CD4-positive, alpha-beta T cell treated with Interleukin-21 for 1 hour (primary cell): ENCODE results near the gene GPSM3.
"Not testable (repeated sequence)": the region's sequence is repeated elsewhere in the genome, so short reads cannot be mapped to it uniquely, and the experiment has no call there.

Source experiments
- DNase-seq: peaks from one replicate; pipeline ENCODE4 v3.0.0-alpha.2; 2020

GPSM3 gene

DNA sequence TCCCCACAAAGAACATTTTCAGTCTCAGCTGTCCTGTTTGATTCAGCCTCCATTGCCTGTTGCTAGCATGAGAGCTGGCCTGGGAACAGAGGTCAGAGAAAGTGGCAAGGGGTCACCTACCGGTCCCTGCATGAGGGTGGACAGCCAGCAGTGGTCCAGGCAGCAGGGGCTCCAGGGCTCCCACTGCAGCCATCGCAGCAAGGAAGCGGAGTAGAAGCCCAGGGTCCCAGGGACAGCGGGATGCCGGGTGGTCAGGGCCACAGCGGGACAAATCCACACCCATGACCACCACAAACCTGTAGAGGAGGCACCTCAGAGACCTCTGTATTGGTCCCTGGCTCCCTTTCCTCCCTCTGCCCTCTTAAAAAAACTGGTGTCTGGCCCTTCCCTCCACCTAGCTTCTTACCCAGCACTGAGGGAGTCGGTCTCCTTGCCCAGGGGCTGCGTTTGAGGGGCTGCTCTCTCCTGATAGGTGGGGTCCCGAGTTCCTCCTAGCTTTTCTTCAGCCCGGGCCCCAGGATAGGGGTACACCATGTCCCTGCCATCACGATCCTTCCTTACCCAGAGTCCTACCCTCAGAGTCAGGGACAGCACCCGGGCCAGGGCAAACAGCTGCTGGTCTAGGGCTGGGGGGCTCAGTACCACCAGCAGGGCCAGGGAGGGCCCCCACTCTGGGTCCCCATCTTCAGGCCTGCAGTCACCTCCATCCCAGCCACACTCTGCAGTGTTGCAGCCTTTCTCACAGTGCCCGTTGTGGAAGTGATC is 8.4 kb upstream of the GPSM3 start:
- no peak for DNase-seq

DNA sequence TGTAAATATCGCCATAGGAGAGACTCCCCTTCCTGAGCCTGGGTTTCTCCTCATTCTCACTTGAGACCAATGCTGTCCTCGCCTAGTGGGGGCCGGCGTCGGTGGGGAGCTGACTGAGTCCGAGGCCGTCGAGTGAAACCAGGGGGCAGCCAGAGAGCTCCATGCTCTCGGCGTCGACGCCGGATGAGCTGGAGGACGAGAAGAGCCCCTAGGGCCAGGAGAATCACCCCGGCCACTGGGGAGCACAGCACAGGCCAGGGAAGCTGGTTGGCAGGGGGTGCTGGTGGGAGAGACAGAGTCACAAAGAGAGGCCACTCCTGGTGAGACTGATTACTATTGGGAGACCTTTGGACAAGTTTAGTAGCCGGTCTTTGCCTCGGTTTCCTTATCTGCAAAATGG is 6.4 kb upstream of the GPSM3 start:
- DNase-seq, result no peak

GRCh38 chr6:32198345-32198696 is 5.9 kb upstream of the GPSM3 start:
- DNase-seq, result no peak

DNA sequence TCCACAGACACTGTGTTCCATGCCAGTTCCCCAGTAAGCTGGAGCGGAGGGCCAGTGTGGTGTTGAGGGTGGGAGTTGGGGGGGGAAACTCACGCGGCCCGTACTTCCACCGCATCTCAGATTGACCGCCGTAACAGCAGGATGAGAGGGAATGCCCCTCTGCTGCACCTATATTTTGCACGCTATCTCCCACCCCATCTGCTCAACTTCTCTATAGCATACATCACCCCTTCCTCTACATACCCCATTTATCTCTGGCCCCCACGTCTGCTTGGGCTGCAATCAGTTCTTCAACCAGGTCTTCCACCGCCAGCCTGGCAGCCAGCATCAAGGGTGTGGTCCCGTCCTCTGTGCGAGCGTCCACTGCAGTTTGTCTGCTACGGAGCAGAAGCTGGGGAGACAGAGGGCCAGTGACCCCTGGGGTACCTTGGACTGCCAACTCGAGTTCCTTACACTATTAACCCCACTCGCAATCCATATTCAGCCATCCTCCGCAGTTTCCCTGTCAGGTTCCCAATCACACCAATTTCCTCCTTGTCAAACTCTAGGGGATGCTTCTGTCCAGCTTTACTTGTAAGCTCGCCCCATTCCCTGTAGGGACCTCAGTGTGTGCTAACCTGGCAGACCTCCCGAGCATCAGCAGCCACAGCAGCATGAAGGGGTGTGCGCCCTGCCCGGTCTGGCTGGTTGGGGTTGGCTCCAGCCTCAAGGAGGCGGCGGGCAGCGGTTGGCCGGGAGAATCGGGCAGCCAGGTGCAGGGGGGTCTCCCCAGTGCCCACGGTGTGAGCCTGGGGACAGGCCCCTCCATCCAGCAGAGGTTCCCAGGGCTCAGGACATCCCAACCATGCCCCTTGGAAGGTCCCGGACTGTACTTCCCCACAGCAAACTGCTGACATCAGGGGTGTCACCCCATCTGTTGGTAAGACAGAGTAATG is 4.5 kb upstream of the GPSM3 start:
- peak; percentile 32 for DNase-seq

DNA sequence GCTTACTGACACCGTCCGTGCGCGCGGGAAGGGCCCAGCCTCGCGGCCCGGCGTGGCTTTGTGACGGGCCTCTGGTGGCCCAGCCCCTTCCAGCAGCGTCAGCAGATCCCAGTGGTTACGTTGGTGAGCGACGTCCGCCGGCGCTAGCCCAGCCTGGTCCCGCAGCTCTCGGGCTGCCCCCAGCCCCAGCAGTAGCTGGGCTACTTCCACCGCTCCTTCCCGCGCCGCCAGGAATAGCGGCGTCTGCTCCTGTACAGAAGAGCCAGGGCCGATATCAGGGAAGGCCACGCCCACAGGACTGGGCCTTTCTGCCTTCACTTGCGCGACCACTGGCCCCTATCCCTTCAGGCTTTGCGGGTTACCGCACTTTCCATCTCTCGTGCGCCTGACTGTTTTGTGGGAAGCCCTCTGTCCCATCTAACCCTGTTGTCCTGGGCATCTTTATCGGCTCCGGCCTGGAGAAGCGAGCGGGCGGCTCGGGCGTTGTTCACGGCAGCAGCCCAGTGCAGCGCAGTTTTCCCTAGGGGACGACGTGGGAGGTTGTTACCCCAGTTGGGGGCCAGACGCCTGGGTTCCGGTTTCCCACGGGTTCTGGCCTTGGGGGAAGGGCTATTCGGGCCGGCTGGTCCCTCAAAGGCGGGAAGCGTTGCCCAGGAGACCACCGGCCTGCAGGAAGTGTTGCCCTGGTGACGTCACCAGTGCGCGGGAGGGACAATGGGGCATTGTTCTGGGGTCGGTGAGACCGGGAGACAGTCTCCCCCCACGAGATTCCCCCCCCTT is 3.6 kb upstream of the GPSM3 start:
- DNase-seq, result peak; percentile 79

- peak; percentile 100 for DNase-seq
Observed at GRCh38 chr6:32195652-32195901, 3.1 kb upstream of the GPSM3 start.

DNA sequence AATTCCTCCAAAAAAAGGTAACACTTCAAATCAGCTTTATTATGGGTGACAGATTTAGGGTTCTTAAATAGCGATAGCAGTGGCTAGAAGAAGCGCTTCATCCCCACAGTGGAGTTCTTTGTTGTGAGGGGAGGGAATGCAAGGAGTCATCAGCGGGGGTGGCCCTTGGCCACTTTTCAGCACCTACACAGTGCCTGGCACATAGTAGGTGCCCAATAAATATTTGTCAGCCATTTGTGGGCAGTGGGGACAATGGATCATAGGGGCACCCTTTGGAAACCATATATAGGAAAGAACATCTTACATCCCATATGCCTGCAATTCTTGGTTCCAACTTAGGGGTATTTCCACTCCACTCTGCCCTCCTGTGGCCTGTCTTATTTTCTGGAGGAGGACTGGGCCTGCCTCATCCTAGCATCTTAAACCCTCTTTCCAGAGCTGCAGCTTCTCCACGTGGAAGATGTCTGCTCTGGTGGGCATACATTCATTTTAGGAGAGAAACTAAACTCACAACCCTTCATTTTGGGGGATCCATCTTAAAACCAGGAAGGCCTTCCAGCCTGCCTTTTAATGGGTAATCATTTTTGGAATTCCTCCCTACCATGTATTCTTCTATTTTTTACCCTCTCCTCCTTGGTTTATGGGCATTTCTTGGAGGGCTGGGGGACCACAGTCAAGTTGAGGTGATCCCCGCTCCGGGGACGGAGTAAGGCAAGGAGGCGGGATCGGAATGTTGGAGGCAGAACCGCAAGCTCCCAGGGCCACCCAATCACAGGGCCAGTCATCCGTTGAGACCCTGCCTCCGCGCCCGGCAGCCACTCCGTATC is 2.6 kb upstream of the GPSM3 start:
- DNase-seq, result peak; percentile 52

DNA sequence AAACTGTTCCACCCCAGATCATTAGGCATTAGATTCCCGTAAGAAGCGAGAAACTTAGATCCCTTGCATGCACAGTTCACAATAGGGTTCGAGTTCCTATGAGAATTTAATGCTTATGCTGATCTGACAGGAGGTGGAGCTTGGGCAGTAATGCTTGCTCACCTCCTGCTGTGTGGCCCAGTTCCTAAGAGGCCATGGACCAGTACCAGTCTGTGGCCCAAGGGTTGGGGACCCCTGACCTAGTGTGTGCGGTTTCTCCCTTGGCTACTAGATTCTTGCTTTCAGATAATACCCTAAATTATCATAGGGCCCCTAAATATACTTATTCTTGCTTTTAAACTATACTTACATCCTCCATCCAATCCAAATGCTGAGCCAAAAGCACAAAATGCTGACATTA is 1.9 kb upstream of the GPSM3 start:
- no peak for DNase-seq

GRCh38 chr6:32193096-32193495 is 653 bp upstream of the GPSM3 start:
- not testable (repeated sequence) for DNase-seq

GRCh38 chr6:32191696-32192607 is 491 bp downstream of the GPSM3 start:
- DNase-seq, result peak; percentile 68

- DNase-seq, result peak; percentile 21
Observed at GRCh38 chr6:32190911-32191677, 1.3 kb downstream of the GPSM3 start.

GRCh38 chr6:32190054-32190851 is 2.2 kb downstream of the GPSM3 start, which contains the start of gene PBX2:
TSS of gene PBX2 (minus strand) at chr6:32190202. CDS start at chr6:32189915, 287 bp downstream.
- DNase-seq, result peak; percentile 92

GRCh38 chr6:32189742-32190053 is 2.7 kb downstream of the GPSM3 start:
- no peak for DNase-seq

DNA sequence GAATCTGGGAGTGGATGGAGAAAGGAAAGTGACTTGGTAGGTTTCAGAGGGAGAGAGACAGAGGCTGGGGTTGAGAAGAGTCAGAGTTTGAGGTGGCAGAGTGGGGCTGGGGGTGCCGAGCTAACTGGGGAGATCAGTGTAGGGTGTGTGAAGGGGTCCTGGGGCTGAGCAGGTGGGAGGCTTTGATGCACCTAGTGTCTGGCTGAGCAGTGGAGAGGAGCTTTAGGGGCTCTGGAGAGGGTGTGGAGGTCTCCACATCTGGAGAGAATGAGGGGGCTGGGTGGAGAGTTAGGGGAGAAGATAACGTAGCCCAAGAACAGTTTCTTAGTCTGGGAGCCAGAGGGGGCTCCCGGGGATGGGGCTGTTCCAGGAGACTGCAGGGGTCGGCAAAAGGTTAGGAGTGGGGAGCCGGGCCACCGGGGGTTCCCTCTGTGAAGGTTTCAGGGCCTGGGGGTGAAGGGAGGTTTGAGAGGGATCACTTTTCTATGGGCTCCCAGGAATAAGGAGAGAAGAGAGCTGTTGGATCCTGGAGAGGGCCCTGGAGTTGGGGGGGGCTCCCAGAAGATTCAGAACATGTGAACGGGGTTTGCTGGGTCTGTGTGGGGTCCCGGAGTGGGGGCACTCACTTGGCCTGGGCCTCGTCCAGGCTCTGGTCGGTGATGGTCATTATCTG is 3.2 kb downstream of the GPSM3 start:
- no peak for DNase-seq

- DNase-seq, result no peak
Observed at GRCh38 chr6:32188381-32189068, 3.9 kb downstream of the GPSM3 start.

- not testable (repeated sequence) for DNase-seq
Observed at GRCh38 chr6:32187725-32188380, 4.6 kb downstream of the GPSM3 start.

DNA sequence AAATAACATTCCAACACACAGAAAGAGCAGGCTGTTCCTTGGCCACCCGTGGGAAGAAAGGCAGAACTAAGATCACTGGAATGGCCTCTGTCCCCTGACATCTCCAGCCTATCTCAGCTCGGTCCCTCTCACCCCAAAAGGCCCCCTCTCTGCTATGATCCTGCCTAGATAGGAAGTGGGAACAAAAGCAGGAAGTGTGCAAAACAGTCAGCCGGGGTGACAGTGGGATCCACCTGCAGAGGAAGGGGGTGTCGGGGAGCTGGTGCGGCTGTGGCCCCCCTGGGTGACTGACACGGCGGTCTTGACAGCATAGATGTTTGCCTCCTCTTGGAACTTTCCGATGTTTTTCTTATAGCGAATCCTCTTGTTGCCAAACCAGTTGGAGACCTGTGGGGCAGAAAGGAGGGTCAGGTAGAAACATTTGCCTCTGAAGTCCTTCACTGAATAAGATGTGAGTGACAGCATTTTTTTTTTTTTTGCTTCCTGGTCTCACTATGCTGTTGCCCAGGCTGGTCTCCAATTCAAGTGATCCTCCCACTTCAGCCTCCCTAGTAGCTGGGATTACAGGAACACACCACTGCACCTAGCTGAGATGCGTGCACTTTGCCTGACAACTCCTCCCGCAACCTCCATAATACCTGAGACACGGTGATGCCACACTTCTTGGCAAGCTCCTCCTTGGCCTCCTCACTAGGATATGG is 5.3 kb downstream of the GPSM3 start:
- DNase-seq, result peak; percentile 19
